GM21786 (cell line): ENCODE data around the gene WWOX.

ENCODE experiments used
- ATAC-seq: cut with Tn5 transposase; IDR thresholded peaks from one replicate; pipeline ENCODE4 v1.9.1; 2021; ENCODE audit not compliant: unreplicated experiment

The WWOX gene

GRCh38 chr16:79137426-79137939 lies 1038.0 kb downstream of the WWOX start:
- ATAC-seq, result no peak

GRCh38 chr16:79139799-79140198 lies 1040.3 kb downstream of the WWOX start:
- ATAC-seq, result no peak

GRCh38 chr16:79143026-79143425 lies 1043.6 kb downstream of the WWOX start:
- no peak for ATAC-seq

GRCh38 chr16:79150151-79150550 lies 1050.7 kb downstream of the WWOX start:
- ATAC-seq, result no peak

- no peak for ATAC-seq
Measured at GRCh38 chr16:79150632-79151310, 1051.3 kb downstream of the WWOX start.

GRCh38 chr16:79154086-79154485 lies 1054.6 kb downstream of the WWOX start:
- no peak for ATAC-seq

- ATAC-seq, result no peak
Measured at GRCh38 chr16:79155471-79155870, 1056.0 kb downstream of the WWOX start.

- ATAC-seq, result no peak
Measured at GRCh38 chr16:79155904-79156303, 1056.5 kb downstream of the WWOX start.

GRCh38 chr16:79156761-79157160 lies 1057.3 kb downstream of the WWOX start:
- no peak for ATAC-seq

GRCh38 chr16:79158337-79158736 lies 1058.9 kb downstream of the WWOX start:
- ATAC-seq, result no peak

GRCh38 chr16:79159261-79160049 lies 1060.0 kb downstream of the WWOX start:
- ATAC-seq, result no peak

GRCh38 chr16:79162977-79163376 lies 1063.5 kb downstream of the WWOX start:
- no peak for ATAC-seq

- no peak for ATAC-seq
Measured at GRCh38 chr16:79163691-79164387, 1064.4 kb downstream of the WWOX start.

- no peak for ATAC-seq
Measured at GRCh38 chr16:79164388-79164995, 1065.0 kb downstream of the WWOX start.

GRCh38 chr16:79165079-79165478 lies 1065.6 kb downstream of the WWOX start:
- ATAC-seq, result no peak

GRCh38 chr16:79165506-79165905 lies 1066.1 kb downstream of the WWOX start:
- no peak for ATAC-seq

- no peak for ATAC-seq
Measured at GRCh38 chr16:79167893-79168292, 1068.4 kb downstream of the WWOX start.

- no peak for ATAC-seq
Measured at GRCh38 chr16:79168321-79168720, 1068.9 kb downstream of the WWOX start.

GRCh38 chr16:79169239-79169638 lies 1069.8 kb downstream of the WWOX start:
- no peak for ATAC-seq

GRCh38 chr16:79170555-79171246 lies 1071.2 kb downstream of the WWOX start:
- ATAC-seq, result no peak

- no peak for ATAC-seq
Measured at GRCh38 chr16:79171504-79171903, 1072.0 kb downstream of the WWOX start.
